HAP-1 (cell line): ENCODE results near the gene WNT3.

Experiments
- DNase-seq, 2 experiments: peaks; one replicate each; pipeline ENCODE4 v3.0.0-alpha.2; 2016 to 2020; ENCODE audit warnings: low spot score in 2 of 2
- H3K27me3 ChIP-seq: fragments of 250-450 bp; sonication (Bioruptor Pico); 2 replicates; pipeline ENCODE4 v1.5.1; 2020; ENCODE audit warnings: low read depth, mild to moderate bottlenecking, moderate library complexity
- H3K36me3 ChIP-seq: fragments of 250-450 bp; sonication (Bioruptor Pico); replicated peaks from 2 replicates; pipeline ENCODE4 v1.5.1; 2020; ENCODE audit warnings: mild to moderate bottlenecking
- H3K4me1 ChIP-seq: fragments of 250-450 bp; sonication (Bioruptor Pico); 2 replicates; pipeline ENCODE4 v1.5.1; 2020; ENCODE audit warnings: mild to moderate bottlenecking
- H3K4me3 ChIP-seq: fragments of 250-450 bp; sonication (Bioruptor Pico); 2 replicates; pipeline ENCODE4 v1.5.1; 2020; ENCODE audit warnings: mild to moderate bottlenecking, moderate library complexity
- H3K9me3 ChIP-seq: fragments of 250-450 bp; sonication (Bioruptor Pico); 2 replicates; pipeline ENCODE4 v1.5.1; 2020; ENCODE audit warnings: mild to moderate bottlenecking, moderate library complexity
- in situ Hi-C: fragments of 300-500 bp; cut with MboI; formaldehyde crosslinking; loops from 3 replicates; pipeline ENCODE4 v1.14.3; 2020; ENCODE audit warnings: low sequenced_read_pairs, inconsistent platforms, mixed read lengths

Gene WNT3

GRCh38 chr17:46732160-46732559 is 86.3 kb downstream of the WNT3 start:
- in situ Hi-C loops = loop anchor here (5.0 kb wide), 1 partner anchor 40 kb away; no protein-coding TSS in a partner anchor
- no peaks in the 10 kb centered on the region for H3K9me3 ChIP-seq
- no peaks in the 10 kb centered on the region for H3K36me3 ChIP-seq
- no peak overlapping the region for H3K4me3 ChIP-seq
- H3K4me1 ChIP-seq = peaks cover 27% of the 10 kb centered on the region
- no peaks in the 10 kb centered on the region for H3K27me3 ChIP-seq
- peak; percentile 42 to 57 for DNase-seq

DNA sequence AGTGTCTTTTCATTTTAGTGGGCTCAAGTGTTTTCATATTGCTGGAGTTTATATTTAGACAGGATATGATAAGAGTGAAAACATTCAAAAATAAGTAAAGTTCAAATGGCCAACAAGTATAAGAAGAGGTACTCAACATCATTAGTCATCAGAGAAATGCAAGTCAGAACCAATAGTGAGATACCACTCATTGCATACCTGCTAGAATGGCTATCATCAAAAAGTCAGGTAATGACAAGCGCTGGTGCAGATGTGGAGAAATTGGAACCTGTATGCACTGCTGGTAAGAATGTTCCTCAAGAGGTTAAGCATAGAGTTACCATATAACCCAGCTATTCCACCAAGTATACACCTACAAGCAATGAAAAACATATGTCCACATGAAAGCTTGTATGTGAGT is 87.8 kb downstream of the WNT3 start:
- H3K4me1 ChIP-seq = peaks cover 37% of the 10 kb centered on the region
- no peak for DNase-seq
- H3K36me3 ChIP-seq = no peaks in the 10 kb centered on the region
- no peaks in the 10 kb centered on the region for H3K9me3 ChIP-seq
- in situ Hi-C loops = loop anchor here (5.0 kb wide), 1 partner anchor 42 kb away; no protein-coding TSS in a partner anchor
- H3K27me3 ChIP-seq = no peaks in the 10 kb centered on the region
- no peak overlapping the region for H3K4me3 ChIP-seq

GRCh38 chr17:46730026-46730425 is 88.5 kb downstream of the WNT3 start:
- Histone ChIP-seq H3K4me3 (no peak overlapping the region), H3K36me3 (no peaks in the 10 kb centered on the region), H3K9me3 (no peaks in the 10 kb centered on the region), H3K4me1 (peaks cover 37% of the 10 kb centered on the region), H3K27me3 (no peaks in the 10 kb centered on the region)
- in situ Hi-C loops = loop anchor here (5.0 kb wide), 1 partner anchor 42 kb away; no protein-coding TSS in a partner anchor
- DNase-seq = no peak

GRCh38 chr17:46727572-46728348 is 90.7 kb downstream of the WNT3 start:
- Histone ChIP-seq H3K4me1 (peaks cover 30% of the 10 kb centered on the region), H3K9me3 (no peaks in the 10 kb centered on the region), H3K27me3 (no peaks in the 10 kb centered on the region), H3K36me3 (no peaks in the 10 kb centered on the region), H3K4me3 (no peak overlapping the region)
- DNase-seq = peak in 1 of 2 experiments; percentile 68
- in situ Hi-C loops = no loop called here

DNA sequence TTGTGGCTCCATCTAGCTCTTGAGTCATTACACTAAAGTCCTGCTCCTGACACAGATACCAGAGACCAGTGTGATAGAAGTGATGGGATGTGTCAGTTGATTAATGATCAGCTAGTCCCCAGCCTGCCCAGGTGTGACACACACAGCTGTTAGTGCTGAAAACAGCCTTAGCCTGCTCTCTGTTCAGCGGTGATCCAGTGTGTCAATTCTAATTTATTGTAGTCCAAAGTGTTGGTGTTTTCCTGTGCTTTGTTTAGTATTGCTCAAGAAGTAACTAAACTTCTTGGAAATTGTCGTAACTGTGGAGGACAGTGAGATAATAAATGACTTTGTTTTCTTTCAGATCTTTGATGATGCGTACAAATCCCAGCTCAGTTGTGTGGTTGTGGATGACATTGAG is 92.3 kb downstream of the WNT3 start:
- Histone ChIP-seq H3K36me3 (no peaks in the 10 kb centered on the region), H3K4me3 (no peak overlapping the region), H3K9me3 (no peaks in the 10 kb centered on the region), H3K4me1 (peaks cover 21% of the 10 kb centered on the region), H3K27me3 (no peaks in the 10 kb centered on the region)
- in situ Hi-C loops = no loop called here
- no peak for DNase-seq

- H3K4me1 ChIP-seq = peaks cover 36% of the 10 kb centered on the region
- no peaks in the 10 kb centered on the region for H3K9me3 ChIP-seq
- no peaks in the 10 kb centered on the region for H3K36me3 ChIP-seq
- no peak for DNase-seq
- H3K27me3 ChIP-seq = no peaks in the 10 kb centered on the region
- in situ Hi-C loops = loop anchor here (25.0 kb wide), 1 partner anchor 915 kb away; the partner anchor contains the start of gene KPNB1
- no peak overlapping the region for H3K4me3 ChIP-seq
Observed at GRCh38 chr17:46722662-46723285, 95.7 kb downstream of the WNT3 start.

- DNase-seq = peak in 1 of 2 experiments; percentile 53
- Histone ChIP-seq H3K4me3 (no peak overlapping the region), H3K9me3 (no peaks in the 10 kb centered on the region), H3K36me3 (no peaks in the 10 kb centered on the region), H3K27me3 (no peaks in the 10 kb centered on the region), H3K4me1 (peaks cover 21% of the 10 kb centered on the region)
- in situ Hi-C loops = loop anchor here (25.0 kb wide), 1 partner anchor 917 kb away; the partner anchor contains the start of gene KPNB1
Observed at GRCh38 chr17:46720408-46720807, 98.1 kb downstream of the WNT3 start.

DNA sequence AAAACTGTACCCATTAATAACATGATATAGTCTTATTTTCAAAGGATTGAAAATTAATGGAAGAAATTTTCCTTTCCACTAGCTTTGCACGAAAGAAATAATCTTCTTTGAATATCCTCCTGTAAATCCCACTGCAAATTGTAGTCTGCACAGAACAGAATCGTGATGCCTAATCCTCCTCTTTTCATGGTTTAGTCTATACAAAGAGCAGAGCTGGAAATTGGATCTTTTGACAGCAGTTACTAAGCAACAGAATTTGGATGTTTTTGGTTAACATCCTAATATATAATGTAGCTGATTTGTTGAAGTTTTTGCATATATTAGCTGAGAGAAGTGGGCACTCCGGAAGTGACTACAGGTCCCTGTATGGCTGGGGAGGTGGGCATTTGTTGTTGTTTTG is 98.6 kb downstream of the WNT3 start:
- no peaks in the 10 kb centered on the region for H3K27me3 ChIP-seq
- no peaks in the 10 kb centered on the region for H3K9me3 ChIP-seq
- H3K4me3 ChIP-seq = no peak overlapping the region
- peaks cover 21% of the 10 kb centered on the region for H3K4me1 ChIP-seq
- DNase-seq = peak; percentile 44 to 97
- in situ Hi-C loops = loop anchor here (25.0 kb wide), 1 partner anchor 917 kb away; the partner anchor contains the start of gene KPNB1
- no peaks in the 10 kb centered on the region for H3K36me3 ChIP-seq

DNA sequence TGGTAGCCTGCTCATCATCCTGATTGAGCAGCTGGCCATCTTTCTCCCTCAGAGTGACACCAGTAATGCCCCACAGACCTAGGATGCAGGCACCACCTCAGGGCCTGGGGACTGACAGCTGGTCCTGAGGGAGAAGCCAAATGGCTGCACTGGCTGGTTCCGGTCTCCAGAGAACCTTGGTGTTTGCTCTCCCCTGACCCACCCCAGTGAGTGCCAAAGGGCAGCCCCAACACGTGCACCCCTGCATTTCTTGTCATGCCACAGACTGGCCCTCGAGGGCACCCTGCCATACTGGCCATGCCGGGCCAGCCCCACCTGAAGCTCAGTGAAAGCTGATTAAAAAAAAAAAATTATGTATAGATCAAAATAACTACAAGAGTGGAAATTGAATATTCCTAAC is 100.5 kb downstream of the WNT3 start:
- H3K4me1 ChIP-seq = peaks cover 38% of the 10 kb centered on the region
- H3K4me3 ChIP-seq = no peak overlapping the region
- in situ Hi-C loops = loop anchor here (25.0 kb wide), 1 partner anchor 919 kb away; the partner anchor contains the start of gene KPNB1
- H3K9me3 ChIP-seq = no peaks in the 10 kb centered on the region
- 0 out of 2 replicates have a peak, but pooled peaks cover 2% of the 10 kb centered on the region for H3K36me3 ChIP-seq
- DNase-seq = no peak
- H3K27me3 ChIP-seq = no peaks in the 10 kb centered on the region
